Measurements from ENCODE around the gene CAMK2N1. TPM values are rescaled to one million over a fixed set of nuclear protein-coding genes. Genes with fewer than 3 reads are reported as not detected.

The CAMK2N1 gene
- total RNA-seq, 1 experiment from 2014 or later, result 10.1 TPM

- Mint-ChIP-seq H3K4me3 (no peak overlapping the region), H3K4me1 (0 out of 2 replicates have a peak, but pooled peaks cover 3% of the 10 kb centered on the region), H3K27ac (no peak overlapping the region), H3K36me3 (no peaks in the 10 kb centered on the region), H3K9me3 (no peaks in the 10 kb centered on the region), H3K27me3 (ENCODE audit: low read depth) (peaks cover 41% of the 10 kb centered on the region)
- CTCF ChIA-PET, result interaction anchor here (2.0 kb wide), 1 partner anchor 104 kb away, joined by 6 read pairs; no protein-coding TSS in a partner anchor
- TF ChIP-seq SOX15 (CRISPR knock-in tag; IDR thresholded peaks at IDR 0.05) (no peak), ZNF512 (CRISPR knock-in tag; IDR thresholded peaks at IDR 0.05; ENCODE audit: borderline replicate concordance) (no peak), ATF3 (CRISPR knock-in tag; conservative IDR thresholded peaks at IDR 0.05) (no peak), SP1 (CRISPR knock-in tag; conservative IDR thresholded peaks at IDR 0.05) (no peak), SMAD3 (CRISPR knock-in tag; IDR thresholded peaks at IDR 0.05; ENCODE audit: borderline replicate concordance) (no peak), ZNF263 (CRISPR knock-in tag; IDR thresholded peaks at IDR 0.05; ENCODE audit: low read depth) (no peak), USF1 (CRISPR knock-in tag; IDR thresholded peaks at IDR 0.05) (no peak), USF2 (CRISPR knock-in tag; IDR thresholded peaks at IDR 0.05) (no peak), GABPB1 (CRISPR knock-in tag; IDR thresholded peaks at IDR 0.05) (no peak), E2F4 (CRISPR knock-in tag; IDR thresholded peaks at IDR 0.05; ENCODE audit: borderline replicate concordance, low read depth) (no peak), GTF2I (CRISPR knock-in tag; conservative IDR thresholded peaks at IDR 0.05) (no peak), CREB1 (CRISPR knock-in tag; IDR thresholded peaks at IDR 0.05) (no peak), ARID4B (CRISPR knock-in tag; IDR thresholded peaks at IDR 0.05; ENCODE audit: borderline replicate concordance) (no peak), STAT6 (CRISPR knock-in tag; conservative IDR thresholded peaks at IDR 0.05; ENCODE audit: low read depth) (no peak), ZSCAN18 (CRISPR knock-in tag; IDR thresholded peaks at IDR 0.05) (no peak), KAT7 (CRISPR knock-in tag; IDR thresholded peaks at IDR 0.05; ENCODE audit: borderline replicate concordance) (no peak)
- DNase-seq (ENCODE audit: low spot score) (no peak), ATAC-seq (no peak)
- POLR2A ChIA-PET, result no interaction called here
Observed at GRCh38 chr1:20530306-20530705, 44.3 kb upstream of the CAMK2N1 start.

Measured in WTC11 (cell line).